Endothelial cell of umbilical vein (primary cell): ENCODE results near the gene DCAF11. TPM values are rescaled to one million over a fixed set of nuclear protein-coding genes. Genes with fewer than 3 reads are reported as not detected.

Source experiments
- BruUV-seq: library from RNA; stranded (reverse); fragments of 400-500 nt; replicated peaks from 2 replicates; lab custom pipeline; 2021; lab: Mats Ljungman, UMichigan
- CTCF ChIA-PET: fragments of 300-600, 350-600 bp; sonication (Branson Sonifier 250); formaldehyde crosslinking; loops from one replicate; lab custom pipeline; 2021; ENCODE audit warnings: antibody characterized with exemption, inconsistent platforms; lab: Charles Lee
- POLR2A ChIA-PET: fragments of 300-600, 350-600 bp; sonication (Branson Sonifier 250); formaldehyde crosslinking; loops from one replicate; lab custom pipeline; 2021; ENCODE audit warnings: antibody characterized with exemption, inconsistent platforms; lab: Charles Lee
- DNase-seq: peaks from one replicate; pipeline ENCODE4 v3.0.0-alpha.2; 2011; ENCODE audit warnings: low read depth, low spot score
- FAIRE-seq: peaks from 2 replicates; lab custom pipeline; 2011; peaks lifted over from hg19 to GRCh38; lab: Jason Lieb, UNC
- H2AFZ ChIP-seq: 2 replicates; pipeline ENCODE4 v1.6.0; 2012; ENCODE audit warnings: low read depth, low read length, control low read depth, inconsistent platforms
- H3K27ac ChIP-seq: 2 replicates; pipeline ENCODE4 v1.5.1; 2011; ENCODE audit warnings: low read depth, mild to moderate bottlenecking, control low read depth, low read length, moderate library complexity; ENCODE audit not compliant: insufficient read depth
- H3K27me3 ChIP-seq, 2 experiments: 2 replicates each; pipeline versions ENCODE4 v1.6.0 to v1.6.1; 2011; ENCODE audit warnings: low read length in 2 of 2, mixed read lengths in 1 of 2; ENCODE audit not compliant: control insufficient read depth in 2 of 2, insufficient read depth in 2 of 2
- H3K36me3 ChIP-seq, 2 experiments: 2 replicates in 1 of 2; 3 replicates in 1 of 2; pipeline ENCODE4 v1.5.1; 2011; ENCODE audit warnings: low read length in 2 of 2, mild to moderate bottlenecking in 1 of 2, moderate library complexity in 1 of 2; ENCODE audit not compliant: control insufficient read depth in 2 of 2, insufficient read depth in 2 of 2; ENCODE audit errors: extremely low read depth in 1 of 2
- H3K4me1 ChIP-seq: 3 replicates; pipeline ENCODE4 v1.5.1; 2011; ENCODE audit warnings: mild to moderate bottlenecking, low read length; ENCODE audit not compliant: control insufficient read depth, insufficient read depth; ENCODE audit errors: extremely low read depth
- H3K4me2 ChIP-seq: 2 replicates; pipeline ENCODE4 v1.6.1; 2011; ENCODE audit warnings: low read length, control low read depth, mixed read lengths; ENCODE audit not compliant: insufficient read depth
- H3K4me3 ChIP-seq, 3 experiments: fragments of 200-600 bp in 1 of 3; sonication (generic), shearing (Covaris generic) in 1 of 3; replicated peaks in 1 of 3; 2 replicates each; pipeline ENCODE4 v1.5.1; 2011 to 2016; ENCODE audit warnings: control low read depth in 3 of 3, low read length in 3 of 3, mild to moderate bottlenecking in 2 of 3, inconsistent platforms in 1 of 3, low read depth in 1 of 3, moderate library complexity in 1 of 3; ENCODE audit not compliant: insufficient read depth in 1 of 3
- H3K79me2 ChIP-seq: 2 replicates; pipeline ENCODE4 v1.6.0; 2012; ENCODE audit warnings: low read length, inconsistent platforms; ENCODE audit not compliant: control insufficient read depth, insufficient read depth
- H3K9ac ChIP-seq: replicated peaks from 2 replicates; pipeline ENCODE3; 2011; ENCODE audit warnings: low read length, control low read depth; ENCODE audit not compliant: insufficient read depth; ENCODE audit errors: extremely low read depth
- H3K9me1 ChIP-seq: replicated peaks from 3 replicates; pipeline ENCODE4 v1.6.0; 2011; ENCODE audit warnings: mild to moderate bottlenecking, low read length; ENCODE audit not compliant: control insufficient read depth, insufficient read depth; ENCODE audit errors: extremely low read depth
- H3K9me3 ChIP-seq: replicated peaks from 2 replicates; pipeline ENCODE4 v1.5.1; 2012; ENCODE audit warnings: low read length, inconsistent platforms; ENCODE audit not compliant: control insufficient read depth, insufficient read depth
- H4K20me1 ChIP-seq: replicated peaks from 2 replicates; pipeline ENCODE3; 2011; ENCODE audit warnings: mild to moderate bottlenecking, low read length; ENCODE audit not compliant: control insufficient read depth, insufficient read depth; ENCODE audit errors: extremely low read depth
- CTCF ChIP-seq, 2 donors: IDR thresholded peaks; 1 replicate in 1 of 2; 2 replicates in 1 of 2; pipeline ENCODE4 v1.5.1; 2011; ENCODE audit warnings: low read length in 2 of 2, mild to moderate bottlenecking in 2 of 2, moderate library complexity in 2 of 2, control low read depth in 1 of 2, inconsistent platforms in 1 of 2, low read depth in 1 of 2; ENCODE audit not compliant: insufficient read depth in 1 of 2; ENCODE audit errors: extremely low read depth in 1 of 2
- FOS ChIP-seq: IDR thresholded peaks from 2 replicates; pipeline ENCODE4 v1.6.1; 2011; ENCODE audit warnings: mild to moderate bottlenecking, low read length, moderate library complexity, borderline replicate concordance; ENCODE audit not compliant: insufficient read depth
- GATA2 ChIP-seq: IDR thresholded peaks from 2 replicates; pipeline ENCODE4 v1.7.0; 2011; ENCODE audit warnings: low read depth, mild to moderate bottlenecking, moderate library complexity, mixed read lengths, low read length; ENCODE audit not compliant: insufficient read length, insufficient read depth
- JUN ChIP-seq: IDR thresholded peaks from 2 replicates; pipeline ENCODE4 v1.6.1; 2011; ENCODE audit warnings: borderline replicate concordance, low read depth; ENCODE audit not compliant: insufficient read length, insufficient read depth
- MYC ChIP-seq: IDR thresholded peaks from one replicate; pipeline ENCODE4 v1.6.1; 2011; ENCODE audit warnings: mild to moderate bottlenecking, low read depth, low read length
- POLR2AphosphoS5 ChIP-seq: IDR thresholded peaks from 2 replicates; pipeline ENCODE4 v1.6.1; 2012; ENCODE audit warnings: low read depth, mild to moderate bottlenecking, control low read depth, low read length, moderate library complexity; ENCODE audit not compliant: insufficient read depth
- dilution Hi-C: fragments of 300-500 bp; cut with MboI; formaldehyde crosslinking; loops from one replicate; pipeline ENCODE4 v1.15.0; 2019; ENCODE audit warnings: low sequenced_read_pairs; ENCODE audit not compliant: extremely low pct_ligation_motif_present
- intact Hi-C: fragments of 100-400 bp; cut with micrococcal nuclease; formaldehyde crosslinking; loops from one replicate; pipeline ENCODE4 v1.10.0; 2022
- polyA plus RNA-seq, 4 experiments: library from polyadenylated mRNA; depleted of rRNA in 3 of 4; stranded (reverse) in 3 of 4; unstranded in 1 of 4; fragments of >200 nt; gene quantifications; 2 replicates each; pipeline versions ENCODE4 v1.2.1 to v1.2.3, GENCODE V29; 2011 to 2012; ENCODE audit warnings: missing spikeins in 1 of 4
- total RNA-seq: library from RNA; stranded (reverse); gene quantifications from 2 replicates; pipeline ENCODE4 v1.2.3, GENCODE V29; 2021
- TF ChIP-seq, protein P1 (sequence below): IDR thresholded peaks from 2 replicates; pipeline ENCODE4 v1.6.1; 2011; ENCODE audit not compliant: insufficient read depth, insufficient read length

Gene DCAF11
- total and polyA plus RNA-seq, 2 donors (not counting 3 experiments of a cell fraction or from before 2014, with no cell fraction given) = 37.3 to 38.5 TPM

DNA sequence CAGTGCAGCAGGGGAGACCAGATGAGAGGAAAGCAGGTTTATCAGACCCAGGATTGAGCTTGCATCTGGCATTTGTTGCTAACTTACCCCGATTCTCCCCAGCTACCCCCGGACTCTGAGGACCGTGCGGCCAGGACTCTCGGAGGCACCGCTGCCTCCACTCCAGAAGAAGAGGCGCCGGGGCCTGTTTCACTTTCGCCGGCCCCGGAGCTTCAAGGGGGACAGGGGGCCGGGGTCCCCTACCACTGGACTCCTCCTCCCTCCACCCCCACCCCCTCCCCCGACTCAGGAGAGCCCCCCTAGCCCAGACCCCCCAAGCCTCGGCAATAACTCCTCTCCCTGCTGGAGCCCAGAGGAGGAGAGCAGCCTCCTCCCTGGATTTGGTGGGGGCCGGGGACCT lies 49.7 kb upstream of the DCAF11 start:
- H3K9me3 ChIP-seq = no peaks in the 10 kb centered on the region
- H3K36me3 ChIP-seq = no peaks in the 10 kb centered on the region
- H3K9ac ChIP-seq = no peak overlapping the region
- H3K4me1 ChIP-seq = no peaks in the 10 kb centered on the region
- no peaks in the 10 kb centered on the region for H4K20me1 ChIP-seq
- FAIRE-seq = no peak
- intact Hi-C loops (no loop called here), dilution Hi-C loops (no loop called here)
- POLR2A ChIA-PET = no interaction called here
- H3K79me2 ChIP-seq = no peaks in the 10 kb centered on the region
- CTCF ChIA-PET = interaction anchor here (2.2 to 5.5 kb wide), 3 partner anchors 7 to 44 kb away, joined by 5 to 36 read pairs (median 26); no protein-coding TSS in a partner anchor
- H2AFZ ChIP-seq = no peak overlapping the region
- H3K4me2 ChIP-seq = no peak overlapping the region
- no TSS peak for BruUV-seq
- no peaks in the 10 kb centered on the region for H3K9me1 ChIP-seq
- H3K27me3 ChIP-seq = peaks cover 0 to 1% of the 10 kb centered on the region in 2 experiments
- no peak overlapping the region for H3K4me3 ChIP-seq
- no peak overlapping the region for H3K27ac ChIP-seq
- no peak for DNase-seq
- TF ChIP-seq MYC = no peak
- no peak for TF ChIP-seq POLR2AphosphoS5
- TF ChIP-seq GATA2 = no peak
- no peak for TF ChIP-seq FOS
- TF ChIP-seq CTCF (IDR thresholded peaks at IDR 0.05; ENCODE audit: extremely low read depth in 1 of 2, insufficient read depth in 1 of 2, low read depth in 1 of 2, low read length in 2 of 2) = no peak
- TF ChIP-seq, protein P1, sequence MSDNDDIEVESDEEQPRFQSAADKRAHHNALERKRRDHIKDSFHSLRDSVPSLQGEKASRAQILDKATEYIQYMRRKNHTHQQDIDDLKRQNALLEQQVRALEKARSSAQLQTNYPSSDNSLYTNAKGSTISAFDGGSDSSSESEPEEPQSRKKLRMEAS = no peak
- no peak for TF ChIP-seq JUN
